SK-N-SH (cell line): Measurements from ENCODE around the gene LRRC15. TPM values are rescaled to one million over a fixed set of nuclear protein-coding genes. Genes with fewer than 3 reads are reported as not detected.

Experiments used
- CTCF ChIA-PET: fragments of 300-600, 350-600 bp; formaldehyde crosslinking; extraction: SDS; loops from one replicate; lab custom pipeline; 2021; lab: Yijun Ruan, JAX
- POLR2A ChIA-PET: fragments of 350-600 bp; sonication (Branson Sonifier 250); formaldehyde crosslinking; extraction: SDS; loops from one replicate; lab custom pipeline; 2020; ENCODE audit warnings: antibody characterized with exemption, inconsistent platforms; lab: Yijun Ruan, JAX
- DNase-seq: peaks from one replicate; pipeline ENCODE4 v3.0.0; 2012
- H2AFZ ChIP-seq: fragments of 200-600 bp; sonication (generic); 2 replicates; pipeline ENCODE4 v1.8.1; 2016; ENCODE audit warnings: antibody characterized with exemption, mild to moderate bottlenecking, low read depth
- H3F3A ChIP-seq: fragments of 200-600 bp; sonication (generic); replicated peaks from 2 replicates; pipeline ENCODE3; 2016; ENCODE audit warnings: antibody characterized with exemption, mild to moderate bottlenecking; ENCODE audit not compliant: insufficient read depth
- H3K27ac ChIP-seq, 2 experiments: fragments of 200-500 bp in 1 of 2; fragments of 200-600 bp in 1 of 2; sonication (Bioruptor generic) in 1 of 2; sonication (generic), shearing (Covaris generic) in 1 of 2; 2 replicates each; pipeline versions ENCODE4 v1.5.1 to v1.6.1; 2014 to 2016; ENCODE audit warnings: low read depth in 2 of 2, inconsistent platforms in 1 of 2, low read length in 1 of 2, mild to moderate bottlenecking in 1 of 2, mixed read lengths in 1 of 2
- H3K27me3 ChIP-seq: fragments of 200-600 bp; sonication (generic), shearing (Covaris generic); 2 replicates; pipeline ENCODE4 v1.6.1; 2016; ENCODE audit warnings: mixed run types; ENCODE audit not compliant: insufficient read depth
- H3K36me3 ChIP-seq, 2 experiments: fragments of 200-500 bp in 1 of 2; fragments of 200-600 bp in 1 of 2; sonication (Bioruptor generic) in 1 of 2; sonication (generic) in 1 of 2; replicated peaks in 1 of 2; 2 replicates each; pipeline versions ENCODE3 to v1.5.1; 2014 to 2016; ENCODE audit warnings: low read length in 1 of 2, mild to moderate bottlenecking in 1 of 2; ENCODE audit not compliant: insufficient read depth in 2 of 2, control insufficient read depth in 1 of 2
- H3K4me1 ChIP-seq, 2 experiments: fragments of 200-500 bp in 1 of 2; fragments of 200-600 bp in 1 of 2; sonication (Bioruptor generic) in 1 of 2; sonication (generic), shearing (Covaris generic) in 1 of 2; 2 replicates each; pipeline versions ENCODE4 v1.5.1 to v1.6.1; 2014 to 2016; ENCODE audit warnings: low read depth in 1 of 2, low read length in 1 of 2, mixed run types in 1 of 2; ENCODE audit not compliant: insufficient read depth in 2 of 2, control insufficient read depth in 1 of 2
- H3K4me2 ChIP-seq: fragments of 200-600 bp; sonication (generic), shearing (Covaris generic); 2 replicates; pipeline ENCODE4 v1.6.1; 2017; ENCODE audit warnings: mixed run types
- H3K4me3 ChIP-seq, 2 experiments: fragments of 200-500 bp in 1 of 2; fragments of 200-600 bp in 1 of 2; sonication (Bioruptor generic) in 1 of 2; sonication (generic), shearing (Covaris generic) in 1 of 2; 2 replicates each; pipeline versions ENCODE4 v1.5.1 to v1.8.1; 2014 to 2016; ENCODE audit warnings: low read depth in 2 of 2, inconsistent platforms in 1 of 2, low read length in 1 of 2, mild to moderate bottlenecking in 1 of 2, mixed read lengths in 1 of 2, moderate library complexity in 1 of 2
- H3K79me2 ChIP-seq: fragments of 200-600 bp; sonication (generic); 2 replicates; pipeline ENCODE4 v1.8.1; 2017; ENCODE audit warnings: mild to moderate bottlenecking; ENCODE audit not compliant: insufficient read depth
- H3K9ac ChIP-seq: fragments of 200-600 bp; sonication (generic); 2 replicates; pipeline ENCODE4 v1.6.1; 2017; ENCODE audit warnings: mixed run types
- H3K9me2 ChIP-seq: fragments of 200-600 bp; sonication (generic); 2 replicates; pipeline ENCODE4 v1.6.1; 2017; ENCODE audit warnings: mixed run types
- H3K9me3 ChIP-seq: fragments of 200-600 bp; sonication (generic); 2 replicates; pipeline ENCODE4 v1.6.1; 2017; ENCODE audit warnings: mixed run types, mild to moderate bottlenecking, moderate library complexity
- H4K20me1 ChIP-seq: fragments of 200-600 bp; sonication (generic); 2 replicates; pipeline ENCODE4 v1.6.1; 2017; ENCODE audit warnings: mild to moderate bottlenecking, mixed run types; ENCODE audit not compliant: insufficient read depth
- ELF1 ChIP-seq: IDR thresholded peaks from 2 replicates; pipeline ENCODE4 v1.4.0; 2012
- EP300 ChIP-seq, 2 experiments: IDR thresholded peaks; 2 replicates each; pipeline versions ENCODE4 v1.4.0 to v1.6.1; 2012; ENCODE audit warnings: borderline replicate concordance in 1 of 2, low read depth in 1 of 2, low read length in 1 of 2
- EZH2phosphoT487 ChIP-seq: fragments of 200-600 bp; sonication (generic); IDR thresholded peaks from 2 replicates; pipeline ENCODE4 v1.6.1; 2017; ENCODE audit warnings: low read depth, mixed run types, mild to moderate bottlenecking, antibody characterized with exemption, moderate library complexity, borderline replicate concordance
- FOXJ3 ChIP-seq: sonication (generic); formaldehyde crosslinking; IDR thresholded peaks from 2 replicates; pipeline ENCODE4 v1.5.1; 2020; ENCODE audit warnings: mild to moderate bottlenecking, missing genetic modification reagents
- GABPA ChIP-seq: IDR thresholded peaks from 2 replicates; pipeline ENCODE4 v1.4.0; 2012; ENCODE audit warnings: low read depth, mild to moderate bottlenecking
- GATA2 ChIP-seq: sonication (generic); formaldehyde crosslinking; IDR thresholded peaks from 2 replicates; pipeline ENCODE4 v1.5.0; 2020; ENCODE audit warnings: mild to moderate bottlenecking, missing genetic modification reagents
- MEF2A ChIP-seq: IDR thresholded peaks from 2 replicates; pipeline ENCODE4 v1.4.0; 2012; ENCODE audit warnings: low read depth, borderline replicate concordance
- MXI1 ChIP-seq: IDR thresholded peaks from 2 replicates; pipeline ENCODE4 v1.6.1; 2012; ENCODE audit warnings: mild to moderate bottlenecking, low read depth, low read length, improper control_type of control experiment
- POLR2AphosphoS5 ChIP-seq: IDR thresholded peaks from 2 replicates; pipeline ENCODE4 v1.6.1; 2012; ENCODE audit warnings: low read depth, low read length
- RAD21 ChIP-seq: IDR thresholded peaks from 2 replicates; pipeline ENCODE4 v1.6.1; 2012; ENCODE audit warnings: mild to moderate bottlenecking, low read length
- RFX5 ChIP-seq: IDR thresholded peaks from 2 replicates; pipeline ENCODE4 v1.6.1; 2012; ENCODE audit warnings: mild to moderate bottlenecking, improper control_type of control experiment, low read length
- RXRA ChIP-seq: IDR thresholded peaks from 2 replicates; pipeline ENCODE4 v1.4.0; 2012; ENCODE audit warnings: low read depth, mild to moderate bottlenecking, borderline replicate concordance
- TCF12 ChIP-seq: IDR thresholded peaks from 2 replicates; pipeline ENCODE4 v1.4.0; 2012
- WGBS: methylation state at CpG from one replicate; pipeline ENCODE4 v1.1.6; 2017; ENCODE audit warnings: low lambda C conversion rate; 5-methylcytosine and 5-hydroxymethylcytosine counted together
- polyA plus RNA-seq, 3 experiments: library from polyadenylated mRNA; depleted of rRNA; stranded (reverse); fragments of >200 nt; gene quantifications; 2 replicates each; pipeline ENCODE4 v1.2.3, GENCODE V29; 2012
- TF ChIP-seq, protein P1 (sequence below): fragments of 200-600 bp; sonication (generic); IDR thresholded peaks from 2 replicates; pipeline ENCODE4 v1.6.1; 2017; ENCODE audit warnings: antibody characterized with exemption, mild to moderate bottlenecking, moderate library complexity
- TF ChIP-seq, protein P2 (sequence below): IDR thresholded peaks from 2 replicates; pipeline ENCODE4; 2012
- TF ChIP-seq, protein P3 (sequence below): IDR thresholded peaks from 2 replicates; pipeline ENCODE4 v1.4.0; 2012; ENCODE audit warnings: low read depth, borderline replicate concordance
- TF ChIP-seq, protein P4 (sequence below): IDR thresholded peaks from 2 replicates; pipeline ENCODE4 v1.6.1; 2012; ENCODE audit warnings: mild to moderate bottlenecking, low read depth, low read length, moderate library complexity

The LRRC15 gene
- polyA plus RNA-seq, 1 of the 3 experiments (the other 2 are of a cell fraction): 0.02 TPM

DNA sequence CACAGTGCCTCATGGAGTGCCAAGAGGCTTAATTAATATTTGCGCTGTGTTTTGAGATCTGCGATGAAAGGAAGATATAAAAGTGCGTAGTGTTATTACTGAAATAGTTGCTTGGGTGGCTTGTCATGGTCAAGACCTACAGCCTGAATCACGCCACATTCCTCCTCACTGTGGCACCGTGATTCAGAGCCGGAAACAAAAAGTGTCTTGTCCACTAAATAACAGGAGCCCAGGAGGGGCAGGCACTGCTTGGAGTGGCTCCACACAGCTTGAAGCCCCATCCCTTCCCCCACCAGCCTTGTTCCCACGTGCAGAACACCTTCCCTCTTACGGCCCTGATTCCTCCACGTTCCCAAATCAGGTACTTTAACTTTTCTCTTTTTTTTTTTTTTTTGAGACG lies 1.2 kb upstream of the LRRC15 start:
- Histone ChIP-seq H3K4me3 (no peak overlapping the region), H3K4me2 (no peak overlapping the region), H3K9me3 (no peaks in the 10 kb centered on the region), H3K9ac (no peak overlapping the region), H3K9me2 (no peaks in the 10 kb centered on the region)
- TF ChIP-seq GABPA (no peak), EZH2phosphoT487 (no peak), EP300 (IDR thresholded peaks at IDR 0.05; ENCODE audit: borderline replicate concordance in 1 of 2, low read depth in 1 of 2, low read length in 1 of 2) (no peak), GATA2 (CRISPR knock-in tag) (no peak), MXI1 (no peak), TCF12 (no peak), FOXJ3 (CRISPR knock-in tag) (no peak), ELF1 (no peak), RAD21 (no peak), RXRA (no peak), MEF2A (no peak), RFX5 (no peak), POLR2AphosphoS5 (no peak)
- TF ChIP-seq, protein P1, sequence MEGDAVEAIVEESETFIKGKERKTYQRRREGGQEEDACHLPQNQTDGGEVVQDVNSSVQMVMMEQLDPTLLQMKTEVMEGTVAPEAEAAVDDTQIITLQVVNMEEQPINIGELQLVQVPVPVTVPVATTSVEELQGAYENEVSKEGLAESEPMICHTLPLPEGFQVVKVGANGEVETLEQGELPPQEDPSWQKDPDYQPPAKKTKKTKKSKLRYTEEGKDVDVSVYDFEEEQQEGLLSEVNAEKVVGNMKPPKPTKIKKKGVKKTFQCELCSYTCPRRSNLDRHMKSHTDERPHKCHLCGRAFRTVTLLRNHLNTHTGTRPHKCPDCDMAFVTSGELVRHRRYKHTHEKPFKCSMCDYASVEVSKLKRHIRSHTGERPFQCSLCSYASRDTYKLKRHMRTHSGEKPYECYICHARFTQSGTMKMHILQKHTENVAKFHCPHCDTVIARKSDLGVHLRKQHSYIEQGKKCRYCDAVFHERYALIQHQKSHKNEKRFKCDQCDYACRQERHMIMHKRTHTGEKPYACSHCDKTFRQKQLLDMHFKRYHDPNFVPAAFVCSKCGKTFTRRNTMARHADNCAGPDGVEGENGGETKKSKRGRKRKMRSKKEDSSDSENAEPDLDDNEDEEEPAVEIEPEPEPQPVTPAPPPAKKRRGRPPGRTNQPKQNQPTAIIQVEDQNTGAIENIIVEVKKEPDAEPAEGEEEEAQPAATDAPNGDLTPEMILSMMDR: no peak
- TF ChIP-seq, protein P2, sequence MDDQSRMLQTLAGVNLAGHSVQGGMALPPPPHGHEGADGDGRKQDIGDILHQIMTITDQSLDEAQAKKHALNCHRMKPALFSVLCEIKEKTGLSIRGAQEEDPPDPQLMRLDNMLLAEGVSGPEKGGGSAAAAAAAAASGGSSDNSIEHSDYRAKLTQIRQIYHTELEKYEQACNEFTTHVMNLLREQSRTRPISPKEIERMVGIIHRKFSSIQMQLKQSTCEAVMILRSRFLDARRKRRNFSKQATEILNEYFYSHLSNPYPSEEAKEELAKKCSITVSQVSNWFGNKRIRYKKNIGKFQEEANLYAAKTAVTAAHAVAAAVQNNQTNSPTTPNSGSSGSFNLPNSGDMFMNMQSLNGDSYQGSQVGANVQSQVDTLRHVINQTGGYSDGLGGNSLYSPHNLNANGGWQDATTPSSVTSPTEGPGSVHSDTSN: no peak
- TF ChIP-seq, protein P3, sequence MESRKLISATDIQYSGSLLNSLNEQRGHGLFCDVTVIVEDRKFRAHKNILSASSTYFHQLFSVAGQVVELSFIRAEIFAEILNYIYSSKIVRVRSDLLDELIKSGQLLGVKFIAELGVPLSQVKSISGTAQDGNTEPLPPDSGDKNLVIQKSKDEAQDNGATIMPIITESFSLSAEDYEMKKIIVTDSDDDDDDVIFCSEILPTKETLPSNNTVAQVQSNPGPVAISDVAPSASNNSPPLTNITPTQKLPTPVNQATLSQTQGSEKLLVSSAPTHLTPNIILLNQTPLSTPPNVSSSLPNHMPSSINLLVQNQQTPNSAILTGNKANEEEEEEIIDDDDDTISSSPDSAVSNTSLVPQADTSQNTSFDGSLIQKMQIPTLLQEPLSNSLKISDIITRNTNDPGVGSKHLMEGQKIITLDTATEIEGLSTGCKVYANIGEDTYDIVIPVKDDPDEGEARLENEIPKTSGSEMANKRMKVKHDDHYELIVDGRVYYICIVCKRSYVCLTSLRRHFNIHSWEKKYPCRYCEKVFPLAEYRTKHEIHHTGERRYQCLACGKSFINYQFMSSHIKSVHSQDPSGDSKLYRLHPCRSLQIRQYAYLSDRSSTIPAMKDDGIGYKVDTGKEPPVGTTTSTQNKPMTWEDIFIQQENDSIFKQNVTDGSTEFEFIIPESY: no peak
- TF ChIP-seq, protein P4, sequence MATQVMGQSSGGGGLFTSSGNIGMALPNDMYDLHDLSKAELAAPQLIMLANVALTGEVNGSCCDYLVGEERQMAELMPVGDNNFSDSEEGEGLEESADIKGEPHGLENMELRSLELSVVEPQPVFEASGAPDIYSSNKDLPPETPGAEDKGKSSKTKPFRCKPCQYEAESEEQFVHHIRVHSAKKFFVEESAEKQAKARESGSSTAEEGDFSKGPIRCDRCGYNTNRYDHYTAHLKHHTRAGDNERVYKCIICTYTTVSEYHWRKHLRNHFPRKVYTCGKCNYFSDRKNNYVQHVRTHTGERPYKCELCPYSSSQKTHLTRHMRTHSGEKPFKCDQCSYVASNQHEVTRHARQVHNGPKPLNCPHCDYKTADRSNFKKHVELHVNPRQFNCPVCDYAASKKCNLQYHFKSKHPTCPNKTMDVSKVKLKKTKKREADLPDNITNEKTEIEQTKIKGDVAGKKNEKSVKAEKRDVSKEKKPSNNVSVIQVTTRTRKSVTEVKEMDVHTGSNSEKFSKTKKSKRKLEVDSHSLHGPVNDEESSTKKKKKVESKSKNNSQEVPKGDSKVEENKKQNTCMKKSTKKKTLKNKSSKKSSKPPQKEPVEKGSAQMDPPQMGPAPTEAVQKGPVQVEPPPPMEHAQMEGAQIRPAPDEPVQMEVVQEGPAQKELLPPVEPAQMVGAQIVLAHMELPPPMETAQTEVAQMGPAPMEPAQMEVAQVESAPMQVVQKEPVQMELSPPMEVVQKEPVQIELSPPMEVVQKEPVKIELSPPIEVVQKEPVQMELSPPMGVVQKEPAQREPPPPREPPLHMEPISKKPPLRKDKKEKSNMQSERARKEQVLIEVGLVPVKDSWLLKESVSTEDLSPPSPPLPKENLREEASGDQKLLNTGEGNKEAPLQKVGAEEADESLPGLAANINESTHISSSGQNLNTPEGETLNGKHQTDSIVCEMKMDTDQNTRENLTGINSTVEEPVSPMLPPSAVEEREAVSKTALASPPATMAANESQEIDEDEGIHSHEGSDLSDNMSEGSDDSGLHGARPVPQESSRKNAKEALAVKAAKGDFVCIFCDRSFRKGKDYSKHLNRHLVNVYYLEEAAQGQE: no peak
- TF ChIP-seq, all 33 proteins: peak for 0
- Histone ChIP-seq H3K36me3 (no peaks in the 10 kb centered on the region), H2AFZ (no peak overlapping the region), H4K20me1 (no peaks in the 10 kb centered on the region), H3K79me2 (no peaks in the 10 kb centered on the region), H3K4me1 (peaks cover 4 to 23% of the 10 kb centered on the region in 2 experiments; a peak in 2 of 4 replicates), H3F3A (no peaks in the 10 kb centered on the region), H3K27me3 (no peaks in the 10 kb centered on the region), H3K27ac (no peak overlapping the region)
- 73% methylated on average over 10 of the region's 10 CpGs for WGBS
- CTCF ChIA-PET: interaction anchor here (0.9 to 9.4 kb wide), 3 partner anchors 27 to 45 kb away, joined by 3 to 85 read pairs (median 6); no protein-coding TSS in a partner anchor
- no peak for DNase-seq
- POLR2A ChIA-PET: interaction anchor here (0.7 kb wide), 1 partner anchor 218 kb away, joined by 5 read pairs; no protein-coding TSS in a partner anchor
